Fibroblast of mammary gland (primary cell): ENCODE results near the gene TAF13.

Experiments used
- DNase-seq: peaks from one replicate; pipeline ENCODE4 v3.0.0-alpha.2; 2010; ENCODE audit warnings: low read depth
- H3K4me3 ChIP-seq: 2 replicates; pipeline ENCODE4 v1.5.1; 2011; ENCODE audit warnings: low read depth, mild to moderate bottlenecking, low read length, moderate library complexity; ENCODE audit not compliant: control insufficient read depth
- CTCF ChIP-seq: conservative IDR thresholded peaks from 2 replicates; pipeline ENCODE4 v1.5.1; 2011; ENCODE audit warnings: low read depth, low read length, inconsistent platforms; ENCODE audit not compliant: control insufficient read depth, insufficient read depth

Gene TAF13

GRCh38 chr1:109017134-109017533, 58.7 kb downstream of the TAF13 start:
- H3K4me3 ChIP-seq = no peak overlapping the region
- DNase-seq = no peak
- no peak for TF ChIP-seq CTCF
